ENCODE results near the gene MYEF2. TPM values are rescaled to one million over a fixed set of nuclear protein-coding genes. Genes with fewer than 3 reads are reported as not detected.
A peak's percentile ranks its signal among the peaks of the same experiment; 100 is the strongest.

The MYEF2 gene
- total RNA-seq, 1 donor from 2014 or later: 1.8 TPM

- no peaks in the 10 kb centered on the region for H3K36me3 ChIP-seq (ENCODE audit: control insufficient read depth, insufficient read depth, low read length)
- TF ChIP-seq, protein P1, sequence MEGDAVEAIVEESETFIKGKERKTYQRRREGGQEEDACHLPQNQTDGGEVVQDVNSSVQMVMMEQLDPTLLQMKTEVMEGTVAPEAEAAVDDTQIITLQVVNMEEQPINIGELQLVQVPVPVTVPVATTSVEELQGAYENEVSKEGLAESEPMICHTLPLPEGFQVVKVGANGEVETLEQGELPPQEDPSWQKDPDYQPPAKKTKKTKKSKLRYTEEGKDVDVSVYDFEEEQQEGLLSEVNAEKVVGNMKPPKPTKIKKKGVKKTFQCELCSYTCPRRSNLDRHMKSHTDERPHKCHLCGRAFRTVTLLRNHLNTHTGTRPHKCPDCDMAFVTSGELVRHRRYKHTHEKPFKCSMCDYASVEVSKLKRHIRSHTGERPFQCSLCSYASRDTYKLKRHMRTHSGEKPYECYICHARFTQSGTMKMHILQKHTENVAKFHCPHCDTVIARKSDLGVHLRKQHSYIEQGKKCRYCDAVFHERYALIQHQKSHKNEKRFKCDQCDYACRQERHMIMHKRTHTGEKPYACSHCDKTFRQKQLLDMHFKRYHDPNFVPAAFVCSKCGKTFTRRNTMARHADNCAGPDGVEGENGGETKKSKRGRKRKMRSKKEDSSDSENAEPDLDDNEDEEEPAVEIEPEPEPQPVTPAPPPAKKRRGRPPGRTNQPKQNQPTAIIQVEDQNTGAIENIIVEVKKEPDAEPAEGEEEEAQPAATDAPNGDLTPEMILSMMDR (IDR thresholded peaks at IDR 0.05; ENCODE audit: insufficient read depth, low read length, severe bottlenecking): no peak
- DNase-seq (ENCODE audit: low read depth): no peak
- H3K4me3 ChIP-seq (ENCODE audit: low read depth, low read length): no peak within 1 kb of the TSS
- no peaks in the 10 kb centered on the region for H3K27me3 ChIP-seq (ENCODE audit: control insufficient read depth, insufficient read depth, low read length)
- FAIRE-seq: no peak
These were observed 27.9 kb upstream of the MYEF2 start, which contains the start of gene SLC12A1 for GRCh38 chr15:48205981-48206380. SLC12A1 (plus strand) TSS chr15:48206302; CDS start chr15:48207720, 1,418 bp downstream.

DNA sequence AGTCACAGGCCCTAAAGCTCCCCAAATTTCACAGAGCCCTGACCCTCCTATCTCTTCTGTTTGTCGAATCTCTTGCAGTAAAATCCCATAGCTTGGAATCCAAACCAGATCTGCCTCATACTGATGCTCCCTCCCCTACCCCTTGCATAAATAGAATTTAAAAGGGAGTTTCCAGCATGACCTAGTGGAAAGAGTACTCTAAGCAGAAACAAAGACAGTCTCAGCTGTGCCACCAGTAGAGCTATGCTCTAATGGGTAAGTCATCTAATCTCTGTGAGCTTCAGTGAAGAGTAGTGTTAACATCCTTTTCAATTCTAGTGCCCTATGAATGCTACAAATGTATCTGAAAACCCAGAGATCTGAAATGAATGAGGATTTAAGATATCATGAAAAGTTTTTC, 24.0 kb upstream of the MYEF2 start:
- TF ChIP-seq, protein P1 (IDR thresholded peaks at IDR 0.05; ENCODE audit: insufficient read depth, low read length, severe bottlenecking): no peak
- no peak overlapping the region for H3K4me3 ChIP-seq (ENCODE audit: low read depth, low read length)
- DNase-seq (ENCODE audit: low read depth) (no peak), FAIRE-seq (no peak)
- H3K36me3 ChIP-seq (ENCODE audit: control insufficient read depth, insufficient read depth, low read length): no peaks in the 10 kb centered on the region
- H3K27me3 ChIP-seq (ENCODE audit: control insufficient read depth, insufficient read depth, low read length): no peaks in the 10 kb centered on the region

- Histone ChIP-seq H3K27me3 (ENCODE audit: control insufficient read depth, insufficient read depth, low read length) (peaks cover 6% of the 10 kb centered on the region), H3K4me3 (ENCODE audit: low read depth, low read length) (no peak within 1 kb of the TSS), H3K36me3 (ENCODE audit: control insufficient read depth, insufficient read depth, low read length) (no peaks in the 10 kb centered on the region)
- no peak for FAIRE-seq
- TF ChIP-seq, protein P1 (IDR thresholded peaks at IDR 0.05; ENCODE audit: insufficient read depth, low read length, severe bottlenecking): no peak
- DNase-seq (ENCODE audit: low read depth): peak; percentile 8
These were observed 13.6 kb upstream of the MYEF2 start, which contains the start of gene CTXN2 for GRCh38 chr15:48191574-48192225. CTXN2 (plus strand) TSS chr15:48191665; CDS start chr15:48201301, 9,636 bp downstream.

- Histone ChIP-seq H3K4me3 (ENCODE audit: low read depth, low read length) (no peak overlapping the region), H3K27me3 (ENCODE audit: control insufficient read depth, insufficient read depth, low read length) (peaks cover 6% of the 10 kb centered on the region), H3K36me3 (ENCODE audit: control insufficient read depth, insufficient read depth, low read length) (no peaks in the 10 kb centered on the region)
- FAIRE-seq (no peak), DNase-seq (ENCODE audit: low read depth) (peak; percentile 54)
- TF ChIP-seq, protein P1 (IDR thresholded peaks at IDR 0.05; ENCODE audit: insufficient read depth, low read length, severe bottlenecking): no peak
These were observed 13.0 kb upstream of the MYEF2 start for GRCh38 chr15:48190932-48191573.

- TF ChIP-seq, protein P1 (IDR thresholded peaks at IDR 0.05; ENCODE audit: insufficient read depth, low read length, severe bottlenecking): no peak
- FAIRE-seq (no peak), DNase-seq (ENCODE audit: low read depth) (no peak)
- no peaks in the 10 kb centered on the region for H3K36me3 ChIP-seq (ENCODE audit: control insufficient read depth, insufficient read depth, low read length)
- peaks cover 2% of the 10 kb centered on the region for H3K27me3 ChIP-seq (ENCODE audit: control insufficient read depth, insufficient read depth, low read length)
- H3K4me3 ChIP-seq (ENCODE audit: low read depth, low read length): no peak overlapping the region
These were observed 8.2 kb upstream of the MYEF2 start for GRCh38 chr15:48186271-48186670.

Data from bronchial epithelial cell (primary cell).